Stomach (tissue), 9 donors: ENCODE measurements around the gene GGACT. TPM values are rescaled to one million over a fixed set of nuclear protein-coding genes. Genes with fewer than 3 reads are reported as not detected.

Experiments
- DNase-seq, 2 donors: peaks; one replicate each; pipeline versions ENCODE4 v3.0.0 to v3.0.0-alpha.2; 2013 to 2019
- H3K27ac ChIP-seq, 5 donors: fragments of 200-600 bp in 4 of 5; sonication (generic) in 4 of 5; one replicate each; pipeline ENCODE4 v1.5.1; 2013 to 2019; ENCODE audit warnings: mild to moderate bottlenecking in 1 of 5, moderate library complexity in 1 of 5
- H3K27me3 ChIP-seq, 3 donors: fragments of 200-600 bp; sonication (generic); one replicate each; pipeline ENCODE4 v1.5.1; 2017 to 2019; ENCODE audit warnings: mixed run types in 1 of 3
- H3K36me3 ChIP-seq, 4 donors: fragments of 200-600 bp; sonication (generic); 1 replicate in 3 of 4; 2 replicates in 1 of 4; pipeline ENCODE4 v1.5.1; 2016 to 2019
- H3K4me1 ChIP-seq, 4 donors: fragments of 200-600 bp; sonication (generic); one replicate each; pipeline ENCODE4 v1.5.1; 2016 to 2019
- H3K4me3 ChIP-seq, 4 donors: fragments of 200-600 bp; sonication (generic) in 3 of 4; one replicate each; pipeline ENCODE4 v1.5.1; 2016 to 2019; ENCODE audit warnings: mild to moderate bottlenecking in 1 of 4
- H3K9me3 ChIP-seq, 4 donors: fragments of 200-600 bp; sonication (generic); one replicate each; pipeline ENCODE4 v1.5.1; 2016 to 2019
- CTCF ChIP-seq, 7 experiments: fragments of 450-650 bp in 4 of 7; fragments of 200-600 bp in 3 of 7; sonication (generic) in 3 of 7; IDR thresholded peaks; one replicate each; pipeline ENCODE4 v1.5.1; 2016 to 2019; ENCODE audit warnings: antibody characterized with exemption in 7 of 7, control low read depth in 2 of 7, mild to moderate bottlenecking in 1 of 7
- EP300 ChIP-seq: sonication (generic); formaldehyde crosslinking; IDR thresholded peaks from one replicate; pipeline ENCODE4 v1.6.1; 2017; ENCODE audit warnings: antibody characterized with exemption
- POLR2A ChIP-seq, 4 donors: fragments of 450-650 bp; IDR thresholded peaks; one replicate each; pipeline ENCODE4 v1.6.1; 2016; ENCODE audit warnings: antibody characterized with exemption in 4 of 4, control low read depth in 2 of 4, mild to moderate bottlenecking in 1 of 4, moderate library complexity in 1 of 4
- POLR2AphosphoS5 ChIP-seq, 3 donors: sonication (generic); formaldehyde crosslinking; IDR thresholded peaks; one replicate each; pipeline ENCODE4 v1.6.1; 2016; ENCODE audit warnings: antibody characterized with exemption in 3 of 3
- WGBS, 5 donors: extraction: QIAGEN DNeasy Blood & Tissue Kit in 3 of 5; methylation state at CpG; one replicate each; pipeline versions ENCODE4 v1.1.5 to v1.1.7; 2013 to 2018; 5-methylcytosine and 5-hydroxymethylcytosine counted together
- intact Hi-C: fragments of 100-400 bp; cut with DNase I; formaldehyde crosslinking; loops from one replicate; pipeline ENCODE4 v1.15.1; 2023; ENCODE audit warnings: low total_unique reads
- polyA plus RNA-seq, 3 donors: library from polyadenylated mRNA; stranded (reverse); fragments of 200-250 nt; gene quantifications; one replicate each; pipeline ENCODE4 v1.2.3, GENCODE V29; 2013
- total RNA-seq, 5 donors: library from RNA; depleted of rRNA; stranded (reverse); fragments of >200 nt; gene quantifications; one replicate each; pipeline versions ENCODE4 v1.1.0 to v1.2.3, GENCODE V29; 2014 to 2016
- donor health status: healthy with polysubstance abuse.
- donor health status: Bipolar disorder and iron deficiency.
- donor health status: healthy.

GGACT gene
- total and polyA plus RNA-seq, 8 donors = 1.4 to 13.2 (median 6.0) TPM

- no peak overlapping the region for H3K27ac ChIP-seq
- DNase-seq = peak; percentile 40 to 56
- no peak overlapping the region for H3K4me3 ChIP-seq
- H3K4me1 ChIP-seq = no peaks in the 10 kb centered on the region
- H3K27me3 ChIP-seq = no peaks in the 10 kb centered on the region
- no peaks in the 10 kb centered on the region for H3K36me3 ChIP-seq
- intact Hi-C loops = no loop called here
- no peaks in the 10 kb centered on the region for H3K9me3 ChIP-seq
- TF ChIP-seq POLR2A (IDR thresholded peaks at IDR 0.05) (no peak), CTCF (IDR thresholded peaks at IDR 0.05) (peak in 3 of 7 experiments; percentile 13 to 34 (median 28))
- 39 to 59% (median 46%) methylated on average over 4 of the region's 4 CpGs for WGBS, 5 donors
Measured at GRCh38 chr13:100594731-100595130, 6.1 kb upstream of the GGACT start.

DNA sequence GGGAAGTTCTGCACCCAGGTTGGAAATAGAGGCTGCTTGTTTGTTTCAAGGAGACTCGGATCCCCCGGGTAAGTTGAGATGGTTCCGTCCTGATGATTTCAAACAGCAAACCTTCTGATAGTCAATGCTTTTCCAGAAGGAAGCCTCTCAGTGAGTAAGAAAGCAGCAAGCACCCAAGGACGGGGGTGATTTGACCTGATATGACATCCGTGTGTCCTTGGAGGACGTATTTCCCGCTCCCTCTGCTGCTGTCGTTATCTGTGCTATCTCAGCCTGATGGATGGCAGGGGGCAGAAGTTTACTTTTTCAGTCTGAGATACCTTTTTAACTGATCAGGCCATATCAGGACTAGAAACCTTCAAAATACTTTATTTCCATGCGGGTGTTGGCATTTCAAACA, 5.7 kb upstream of the GGACT start:
- 70 to 83% (median 75%) methylated on average over 7 to 9 of the region's 9 CpGs for WGBS, 5 donors
- no peak for TF ChIP-seq POLR2AphosphoS5 (IDR thresholded peaks at IDR 0.05)
- no peak for TF ChIP-seq EP300
- TF ChIP-seq CTCF (IDR thresholded peaks at IDR 0.05) = no peak

GRCh38 chr13:100589178-100589725, 663 bp upstream of the GGACT start:
- Histone ChIP-seq H3K36me3 (no peaks in the 10 kb centered on the region), H3K9me3 (no peaks in the 10 kb centered on the region), H3K27me3 (no peaks in the 10 kb centered on the region), H3K27ac (peak overlapping the region in 1 of 5 donors; percentile 88), H3K4me1 (peaks cover 11 to 17% (median 14%) of the 10 kb centered on the region in 4 donors), H3K4me3 (peak overlapping the region in 3 of 4 donors; percentile 62 to 84 (median 73))
- 68 to 80% (median 76%) methylated on average over 6 of the region's 6 CpGs for WGBS, 5 donors
- DNase-seq = no peak
- TF ChIP-seq POLR2AphosphoS5 (IDR thresholded peaks at IDR 0.05) = no peak
- TF ChIP-seq CTCF (IDR thresholded peaks at IDR 0.05) = no peak
- TF ChIP-seq POLR2A (IDR thresholded peaks at IDR 0.05) = no peak
- no peak for TF ChIP-seq EP300
- intact Hi-C loops = no loop called here

More for the DNA sequence above, 5.7 kb upstream of the GGACT start:
- intact Hi-C loops = no loop called here
- H3K9me3 ChIP-seq = no peaks in the 10 kb centered on the region
- H3K4me3 ChIP-seq = no peak overlapping the region
- no peaks in the 10 kb centered on the region for H3K36me3 ChIP-seq
- no peaks in the 10 kb centered on the region for H3K27me3 ChIP-seq
- DNase-seq = no peak
- peaks cover 0 to 1% (median 0%) of the 10 kb centered on the region in 4 donors for H3K4me1 ChIP-seq
- no peak overlapping the region for H3K27ac ChIP-seq

DNA sequence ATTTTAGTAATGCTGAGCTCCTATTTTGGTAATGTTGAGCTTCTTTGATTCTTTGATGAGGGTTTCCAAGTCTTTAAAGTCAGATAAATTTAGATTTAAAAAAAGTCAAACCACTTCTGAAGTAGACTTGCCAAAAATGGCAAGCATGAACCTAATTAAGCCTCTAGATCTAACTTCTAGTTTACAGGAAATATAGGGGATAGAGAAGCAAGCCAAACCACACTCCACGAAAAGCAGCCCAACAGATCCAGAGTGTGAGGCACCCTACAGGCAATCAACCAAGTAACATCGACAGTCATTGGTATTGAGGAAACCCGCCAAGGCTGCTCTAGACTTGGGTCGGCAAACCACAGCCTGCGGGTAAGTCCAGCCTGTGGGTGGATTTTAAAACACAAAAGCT, 3.7 kb downstream of the GGACT start:
- H3K9me3 ChIP-seq = no peaks in the 10 kb centered on the region
- H3K4me3 ChIP-seq = no peak overlapping the region
- H3K4me1 ChIP-seq = peaks cover 11 to 17% (median 14%) of the 10 kb centered on the region in 4 donors
- WGBS, 5 donors = 70 to 84% (median 81%) methylated on average over 5 of the region's 5 CpGs
- no peaks in the 10 kb centered on the region for H3K27me3 ChIP-seq
- intact Hi-C loops = no loop called here
- no peak for DNase-seq
- H3K36me3 ChIP-seq = peaks cover 0 to 27% (median 21%) of the 10 kb centered on the region in 4 donors
- H3K27ac ChIP-seq = no peak overlapping the region
- TF ChIP-seq CTCF (IDR thresholded peaks at IDR 0.05) = no peak
- no peak for TF ChIP-seq POLR2AphosphoS5 (IDR thresholded peaks at IDR 0.05)
- no peak for TF ChIP-seq EP300
- TF ChIP-seq POLR2A (IDR thresholded peaks at IDR 0.05) = no peak
